NCI-H2029 treated with DMSO at 0.1 percent for 48 hours (cell line): Measurements from ENCODE around the gene LRRC45.

ENCODE experiments used
- DNase-seq: peaks from one replicate; lab custom pipeline; 2025; lab: John Stamatoyannopoulos, UW

LRRC45 gene

DNA sequence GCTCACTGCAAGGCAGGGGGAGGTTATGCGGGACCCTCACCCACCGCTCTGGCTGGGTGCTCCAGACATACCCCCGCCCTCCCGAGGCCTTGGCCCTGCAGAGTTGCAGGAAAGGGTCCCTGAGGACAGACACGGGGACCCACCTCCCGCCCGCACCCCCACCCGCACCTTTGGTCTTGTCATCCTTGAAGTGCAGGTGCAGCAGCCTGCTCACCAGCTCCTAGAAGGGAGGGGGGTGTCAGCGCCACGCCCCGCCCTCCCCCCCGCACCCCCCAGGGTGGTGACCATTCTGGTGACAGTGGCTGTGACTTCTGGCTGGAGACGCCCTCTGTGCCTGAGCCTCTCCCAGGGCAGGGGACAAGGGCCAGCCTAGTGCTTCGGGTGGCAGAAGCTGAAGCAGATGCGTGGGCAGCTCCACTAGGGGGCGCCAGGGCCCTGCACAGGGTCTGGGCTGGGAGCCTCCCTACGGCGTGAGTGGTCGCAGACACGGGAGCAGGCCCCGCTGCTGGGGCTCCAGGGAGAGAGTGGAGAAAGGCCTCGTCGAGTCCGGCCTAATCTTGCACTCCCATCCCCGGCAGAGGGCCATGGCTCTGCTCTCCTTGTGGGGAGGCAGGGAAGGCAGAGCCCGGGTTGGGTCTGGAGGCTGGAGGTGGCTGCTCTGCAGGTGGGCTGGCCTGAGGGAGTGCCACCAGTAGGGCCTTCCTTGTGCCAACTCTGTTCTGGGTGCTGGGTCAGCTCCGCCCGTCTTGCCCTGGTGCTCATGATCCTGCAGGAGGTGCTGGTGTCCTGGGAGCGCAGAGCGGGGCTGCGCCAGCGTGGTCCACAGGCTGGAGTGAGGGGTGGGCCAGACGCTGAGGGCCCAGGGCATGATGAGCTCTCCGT is 3.2 kb upstream of the LRRC45 start:
- DNase-seq, result no peak

DNA sequence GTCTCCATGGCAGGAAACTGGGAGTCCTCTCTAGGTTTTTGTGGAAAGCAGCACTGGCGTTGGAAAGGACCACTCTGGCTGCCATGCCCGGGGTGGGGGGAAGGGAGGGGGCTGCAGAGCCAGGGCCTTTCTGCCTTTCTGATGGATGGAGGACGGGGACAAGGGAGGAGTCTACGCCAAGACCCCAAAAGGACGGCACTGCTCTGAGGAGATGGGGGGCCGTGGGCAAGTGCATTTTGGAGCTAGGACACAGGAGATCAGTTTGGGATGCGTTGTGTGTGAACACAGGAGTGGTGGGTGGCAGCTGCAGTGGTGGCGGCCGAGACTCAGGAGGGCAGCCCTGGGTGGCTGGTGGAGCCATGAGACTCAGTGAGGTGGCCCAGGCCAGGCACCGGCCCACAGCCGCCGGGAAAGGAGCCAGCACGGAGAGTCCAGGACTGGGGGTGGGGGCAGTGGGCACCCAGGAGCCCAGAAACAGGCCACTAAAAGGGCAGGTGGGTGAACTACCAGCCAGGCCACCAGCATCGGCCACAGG is 2.5 kb upstream of the LRRC45 start:
- DNase-seq, result no peak

DNA sequence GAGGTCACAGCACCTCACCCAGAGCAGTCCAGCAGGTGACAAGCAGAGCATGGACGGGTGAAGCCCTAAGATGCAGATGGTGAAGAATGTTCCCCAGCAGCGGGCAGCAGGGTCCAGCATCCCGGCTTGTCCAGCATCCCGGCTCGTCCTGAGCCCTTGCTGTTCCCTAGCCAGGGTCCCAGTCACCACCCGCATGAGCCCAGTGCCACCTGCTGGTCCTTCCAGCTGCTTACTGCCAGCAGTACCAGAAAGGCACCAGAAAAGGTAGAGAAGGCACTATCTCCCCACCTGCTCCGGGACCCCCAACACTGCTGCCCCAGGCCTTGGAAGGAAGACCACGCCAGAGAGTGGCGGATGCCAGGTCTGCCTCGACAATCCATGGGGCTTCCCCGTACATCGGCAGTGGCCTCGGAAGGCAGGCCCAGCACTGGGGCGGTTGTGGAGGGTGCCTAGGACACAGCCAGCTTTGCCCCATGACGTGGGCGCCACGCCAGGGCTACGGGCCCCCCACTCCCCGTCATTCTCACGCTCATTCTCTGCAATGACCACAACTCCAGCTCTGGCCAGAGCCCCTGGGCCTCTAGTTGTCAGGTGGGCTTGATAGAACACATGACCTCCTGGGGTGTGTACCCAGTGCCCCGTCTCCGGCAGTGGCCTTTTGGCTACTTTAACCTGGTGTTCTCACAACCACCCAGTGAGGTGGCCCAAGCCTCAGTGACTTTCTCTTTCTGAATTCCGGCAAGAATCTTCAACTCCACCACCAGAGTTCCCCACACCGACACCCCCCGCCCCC is 1.8 kb upstream of the LRRC45 start:
- no peak for DNase-seq

DNA sequence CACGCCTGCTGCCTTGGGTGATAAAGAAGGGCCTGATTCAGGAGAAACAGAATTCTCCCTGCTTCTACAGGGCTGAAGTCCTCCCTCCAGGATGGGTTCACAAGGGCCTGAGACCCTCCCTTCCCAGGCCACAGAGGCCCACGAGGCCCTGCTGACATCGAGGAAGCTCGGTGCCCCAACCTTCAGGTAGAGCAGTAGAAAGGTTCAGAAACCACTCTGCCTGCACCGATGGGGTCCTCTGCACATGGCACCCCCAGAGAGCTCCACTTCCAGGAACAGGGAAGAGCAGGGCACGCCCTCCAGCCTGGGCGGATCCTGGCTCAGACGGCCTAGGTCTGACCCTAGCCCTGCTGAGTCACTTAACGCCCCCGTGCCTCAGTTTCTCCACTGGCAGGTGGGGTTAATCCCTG is 1.2 kb upstream of the LRRC45 start:
- no peak for DNase-seq

DNA sequence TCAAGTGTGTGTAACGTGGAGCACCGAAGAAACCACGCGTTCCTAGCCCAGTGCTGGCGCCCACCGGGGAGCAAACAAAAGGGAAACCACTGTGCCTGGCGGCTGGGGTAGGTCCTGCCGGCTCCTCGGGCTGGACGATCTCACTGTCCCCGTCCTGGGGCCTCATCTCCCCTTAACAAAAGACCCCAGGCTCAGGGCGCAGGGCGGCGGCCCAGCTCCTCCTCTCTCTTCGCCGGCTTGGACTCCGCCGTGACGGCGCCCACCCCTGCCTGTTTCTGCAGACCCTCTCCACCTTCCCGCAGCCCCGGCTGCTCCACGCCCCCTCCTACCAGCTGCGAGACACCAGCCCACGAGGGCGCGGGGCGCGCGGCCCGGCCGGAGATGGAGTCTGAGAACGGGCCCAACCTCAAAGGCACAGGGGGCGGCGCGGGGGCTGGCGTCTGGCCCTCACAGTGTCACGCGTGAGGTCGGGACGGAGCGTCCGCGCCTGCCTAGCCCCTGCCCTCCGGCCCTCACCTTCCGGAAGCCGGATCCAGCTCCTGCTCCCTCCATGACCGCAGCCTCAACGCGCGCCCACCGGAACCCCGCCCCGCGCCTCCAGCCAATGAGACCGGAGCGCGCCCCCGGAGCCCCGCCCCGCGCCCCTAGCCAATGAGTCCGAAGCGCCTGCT is 660 bp upstream of the LRRC45 start, which contains the start of gene CENPX:
Gene CENPX (minus strand): TSS at position 569 of the 671 bp plus-strand sequence. CDS start 17 bp downstream, at position 552.
- no peak for DNase-seq

DNA sequence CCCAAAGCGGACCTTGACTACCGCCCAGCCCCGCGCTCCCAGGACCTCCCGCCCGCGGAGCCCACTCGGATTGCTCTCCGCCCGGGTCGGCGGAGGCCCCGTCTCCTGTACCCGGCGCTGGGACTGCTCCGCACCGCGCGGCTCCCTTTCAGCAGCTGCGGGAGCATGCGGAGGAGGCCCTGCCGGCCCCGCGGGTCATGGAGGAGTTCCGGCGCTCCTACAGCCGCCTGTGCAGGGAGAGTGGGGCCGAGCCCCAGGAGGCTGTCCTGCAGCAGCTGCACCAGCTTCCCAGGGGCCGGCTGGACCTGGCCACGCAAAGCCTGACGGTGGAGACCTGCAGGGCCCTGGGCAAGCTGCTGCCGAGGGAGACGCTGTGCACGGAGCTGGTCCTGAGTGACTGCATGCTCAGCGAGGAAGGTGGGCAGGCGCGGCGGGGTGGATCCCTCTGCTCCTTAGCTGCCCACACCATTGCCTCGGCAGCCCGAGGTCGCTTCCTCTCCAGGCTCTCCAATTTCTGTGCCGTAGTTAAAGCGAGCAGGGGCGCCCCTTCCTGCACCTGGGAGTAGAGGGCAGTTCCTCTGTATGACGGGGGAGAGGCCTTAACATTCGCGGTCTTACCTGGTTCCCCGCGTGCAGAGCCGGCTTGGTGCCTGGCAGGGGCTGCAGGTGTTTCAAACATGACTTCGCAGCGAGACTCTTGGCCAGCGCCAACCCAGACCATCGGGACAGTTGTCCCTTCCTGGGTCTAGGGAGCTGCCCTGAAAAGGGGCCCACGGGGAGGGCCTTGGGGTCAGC is 539 bp downstream of the LRRC45 start:
- no peak for DNase-seq

DNA sequence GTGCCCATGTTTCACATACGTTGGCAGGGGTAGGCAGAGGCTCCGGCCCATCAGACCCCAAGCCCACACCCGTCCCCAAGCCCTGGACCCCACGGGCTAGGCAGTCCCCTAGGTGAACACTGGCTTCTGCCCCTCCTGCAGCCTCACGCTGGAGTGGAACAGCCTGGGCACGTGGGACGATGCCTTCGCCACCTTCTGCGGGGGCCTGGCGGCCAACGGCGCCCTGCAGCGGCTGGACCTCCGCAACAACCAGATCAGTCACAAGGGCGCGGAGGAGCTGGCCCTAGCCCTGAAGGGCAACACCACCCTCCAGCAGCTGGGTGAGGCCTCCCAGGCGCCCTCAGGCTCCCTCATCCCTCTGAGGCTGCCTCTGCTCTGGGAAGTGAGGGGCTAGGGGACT is 1.8 kb downstream of the LRRC45 start:
- no peak for DNase-seq

DNA sequence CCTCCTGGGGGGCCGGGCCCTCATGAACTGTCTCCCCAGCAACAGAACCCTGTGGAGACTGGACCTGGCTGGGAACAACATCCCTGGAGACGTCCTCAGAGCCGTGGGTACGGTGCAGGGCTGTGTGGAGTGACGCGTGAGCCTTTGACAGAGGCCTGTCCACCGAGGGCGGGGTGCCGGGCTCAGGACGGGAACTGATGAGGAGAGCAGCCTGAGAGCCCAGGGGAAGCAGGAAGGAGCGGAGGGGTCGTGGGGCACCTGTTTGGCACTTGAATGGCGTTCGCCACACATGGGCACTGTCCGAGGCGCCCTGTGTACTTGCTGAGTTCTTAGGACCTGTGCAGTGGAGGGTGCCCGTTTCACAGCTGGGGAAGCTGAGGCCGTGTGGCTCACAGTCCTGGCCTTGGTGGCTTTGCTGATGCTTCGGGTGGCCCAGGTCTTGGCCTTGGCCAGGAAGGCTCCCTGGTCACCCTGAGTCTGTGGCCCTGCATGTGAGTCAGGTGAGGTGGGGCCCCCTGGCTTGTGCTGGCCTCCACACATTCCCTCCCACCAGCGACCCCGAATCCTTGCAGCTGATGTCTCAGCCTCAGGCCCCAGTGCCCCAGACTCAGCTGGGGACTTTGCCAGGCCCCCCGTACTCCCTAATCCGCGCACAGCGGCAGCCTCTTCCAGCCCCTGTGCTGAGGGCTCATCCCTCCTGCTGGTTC is 2.4 kb downstream of the LRRC45 start:
- no peak for DNase-seq

DNA sequence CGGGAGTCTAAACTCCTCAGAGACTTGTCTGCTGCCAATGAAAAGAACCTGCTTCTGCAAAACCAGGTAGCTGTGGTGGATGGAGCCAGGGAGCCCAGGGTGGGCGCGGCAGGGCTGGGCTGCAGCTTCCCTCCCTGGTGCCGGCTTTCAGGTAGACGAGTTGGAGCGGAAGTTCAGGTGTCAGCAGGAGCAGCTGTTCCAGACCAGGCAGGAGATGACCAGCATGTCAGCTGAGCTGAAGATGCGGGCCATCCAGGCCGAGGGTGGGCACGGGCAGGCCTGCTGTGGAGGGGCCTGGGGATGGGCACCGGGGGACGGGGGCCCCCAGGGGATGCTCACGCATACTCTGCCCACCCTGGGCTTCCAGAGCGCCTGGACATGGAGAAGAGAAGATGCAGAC is 5.1 kb downstream of the LRRC45 start:
- DNase-seq, result no peak

DNA sequence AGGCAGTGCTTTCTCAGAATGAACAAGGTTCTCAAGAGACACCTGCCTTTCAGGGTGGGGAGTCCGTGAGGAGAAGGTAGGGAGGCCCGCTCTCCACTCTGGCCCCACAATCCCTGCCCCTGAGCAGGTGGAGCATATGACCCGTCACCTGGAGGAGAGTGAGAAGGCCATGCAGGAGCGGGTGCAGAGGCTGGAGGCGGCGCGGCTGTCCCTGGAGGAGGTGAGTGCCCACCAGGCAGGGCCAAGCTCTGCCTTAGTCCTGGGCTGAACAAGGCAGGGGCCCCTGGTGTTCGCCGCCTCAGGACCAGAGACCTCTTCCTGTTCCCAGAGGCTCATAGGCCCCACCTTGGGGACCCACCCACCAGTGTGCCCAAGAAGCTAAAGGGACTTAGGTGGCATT is 5.9 kb downstream of the LRRC45 start:
- DNase-seq, result no peak

DNA sequence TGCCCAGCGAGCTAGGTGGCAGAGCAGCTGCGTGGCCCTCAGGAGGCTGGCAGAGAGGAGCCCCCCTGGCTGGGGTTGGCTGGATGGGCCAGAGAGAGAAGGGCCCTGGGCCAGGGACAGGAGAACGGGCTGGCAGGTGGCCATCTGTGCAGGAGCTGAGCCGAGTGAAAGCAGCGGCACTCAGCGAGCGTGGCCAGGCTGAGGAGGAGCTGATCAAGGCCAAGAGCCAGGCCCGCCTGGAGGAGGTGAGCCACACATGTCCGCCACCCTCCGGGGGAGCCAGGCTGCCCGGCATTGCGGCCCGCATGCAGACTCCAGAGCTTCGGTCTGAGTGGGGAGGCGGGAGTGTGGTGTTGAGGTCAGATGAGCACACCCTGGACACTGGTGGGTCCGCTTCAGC is 6.3 kb downstream of the LRRC45 start:
- no peak for DNase-seq

DNA sequence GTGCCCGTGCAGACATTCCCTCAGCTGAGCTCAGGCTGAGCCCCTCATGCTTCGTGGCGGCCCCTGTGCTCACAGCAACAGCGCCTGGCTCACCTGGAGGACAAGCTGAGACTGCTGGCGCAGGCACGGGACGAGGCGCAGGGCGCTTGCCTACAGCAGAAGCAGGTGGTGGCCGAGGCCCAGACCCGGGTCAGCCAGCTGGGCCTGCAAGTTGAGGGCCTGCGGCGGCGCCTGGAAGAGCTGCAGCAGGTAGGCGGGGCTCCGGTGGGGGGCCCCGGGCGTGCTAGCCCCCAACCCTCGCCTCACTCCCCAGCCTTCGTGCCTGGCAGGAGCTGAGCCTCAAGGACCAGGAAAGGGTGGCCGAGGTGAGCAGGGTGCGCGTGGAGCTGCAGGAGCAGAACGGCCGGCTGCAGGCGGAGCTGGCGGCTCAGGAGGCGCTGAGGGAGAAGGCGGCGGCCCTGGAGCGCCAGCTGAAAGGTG is 6.9 kb downstream of the LRRC45 start:
- DNase-seq, result no peak

DNA sequence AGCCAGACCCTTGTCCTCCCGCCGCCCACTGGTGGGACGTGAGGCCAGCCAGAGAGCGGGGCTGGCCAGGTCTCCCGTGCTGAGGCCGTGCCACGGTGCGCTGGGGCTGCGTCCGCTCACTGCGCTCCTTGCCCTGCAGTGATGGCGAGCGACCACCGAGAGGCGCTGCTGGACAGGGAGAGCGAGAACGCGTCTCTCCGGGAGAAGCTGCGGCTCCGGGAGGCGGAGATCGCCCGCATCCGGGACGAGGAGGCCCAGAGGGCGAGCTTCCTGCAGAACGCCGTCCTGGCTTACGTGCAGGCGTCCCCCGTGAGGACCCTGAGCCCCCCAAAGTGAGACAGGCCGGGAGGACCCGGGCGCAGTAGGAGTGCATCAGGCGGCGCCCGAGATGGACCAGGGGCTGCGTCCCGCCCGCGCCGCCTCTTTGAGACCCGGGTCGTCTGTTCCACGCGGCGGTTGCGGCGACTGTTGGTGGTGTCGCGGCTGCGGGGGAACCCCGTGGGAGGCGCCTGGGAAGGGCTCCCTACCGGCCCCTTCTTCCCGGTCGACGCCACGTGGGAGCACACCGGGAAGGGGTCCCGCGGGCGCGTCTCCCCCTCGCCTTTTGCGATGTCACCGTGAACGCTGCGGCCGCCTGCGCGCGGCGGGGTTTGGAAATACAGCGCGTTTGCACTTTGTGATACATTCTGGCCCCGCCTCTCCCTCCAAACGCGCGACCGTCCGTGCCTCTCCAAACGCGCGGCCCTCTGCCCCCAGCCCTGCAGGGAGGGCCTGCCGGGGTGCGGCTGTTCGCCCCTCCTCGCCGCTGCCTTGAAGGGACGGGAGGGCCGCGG is 7.6 kb downstream of the LRRC45 start:
- peak; percentile 9 for DNase-seq

DNA sequence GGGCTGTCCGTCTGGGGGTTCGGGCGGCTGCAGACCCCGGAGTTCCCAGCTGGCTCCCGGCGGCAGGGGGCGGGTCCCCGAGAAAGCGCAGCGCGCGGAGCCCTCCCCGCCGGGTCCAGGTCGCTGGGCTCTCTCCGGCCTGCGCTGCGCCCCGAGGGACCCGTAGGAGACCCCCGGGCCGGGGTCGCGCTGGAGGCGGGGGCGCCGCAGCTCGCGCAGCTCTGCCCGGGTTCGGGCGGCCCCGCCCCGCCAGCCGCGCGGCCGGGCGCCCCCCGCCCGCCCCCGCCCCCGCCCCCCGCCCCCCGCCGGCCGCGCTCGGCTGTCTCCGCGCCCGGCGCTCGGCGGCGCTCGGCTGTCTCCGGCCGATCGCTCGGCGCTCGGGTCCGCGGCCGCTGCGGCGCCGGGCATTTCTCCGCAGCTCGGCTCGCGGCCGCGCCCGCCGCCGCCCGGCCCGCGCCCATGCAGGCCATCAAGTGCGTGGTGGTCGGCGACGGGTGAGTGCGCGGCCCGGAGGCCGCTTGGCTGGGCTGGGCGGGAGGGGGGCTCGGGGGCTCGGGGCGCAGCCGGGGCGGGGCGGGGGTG is 8.3 kb downstream of the LRRC45 start, which contains the start of gene RAC3:
Gene RAC3 (plus strand): TSS at position 376 of the 582 bp plus-strand sequence. CDS start 84 bp downstream, at position 460.
- no peak for DNase-seq

DNA sequence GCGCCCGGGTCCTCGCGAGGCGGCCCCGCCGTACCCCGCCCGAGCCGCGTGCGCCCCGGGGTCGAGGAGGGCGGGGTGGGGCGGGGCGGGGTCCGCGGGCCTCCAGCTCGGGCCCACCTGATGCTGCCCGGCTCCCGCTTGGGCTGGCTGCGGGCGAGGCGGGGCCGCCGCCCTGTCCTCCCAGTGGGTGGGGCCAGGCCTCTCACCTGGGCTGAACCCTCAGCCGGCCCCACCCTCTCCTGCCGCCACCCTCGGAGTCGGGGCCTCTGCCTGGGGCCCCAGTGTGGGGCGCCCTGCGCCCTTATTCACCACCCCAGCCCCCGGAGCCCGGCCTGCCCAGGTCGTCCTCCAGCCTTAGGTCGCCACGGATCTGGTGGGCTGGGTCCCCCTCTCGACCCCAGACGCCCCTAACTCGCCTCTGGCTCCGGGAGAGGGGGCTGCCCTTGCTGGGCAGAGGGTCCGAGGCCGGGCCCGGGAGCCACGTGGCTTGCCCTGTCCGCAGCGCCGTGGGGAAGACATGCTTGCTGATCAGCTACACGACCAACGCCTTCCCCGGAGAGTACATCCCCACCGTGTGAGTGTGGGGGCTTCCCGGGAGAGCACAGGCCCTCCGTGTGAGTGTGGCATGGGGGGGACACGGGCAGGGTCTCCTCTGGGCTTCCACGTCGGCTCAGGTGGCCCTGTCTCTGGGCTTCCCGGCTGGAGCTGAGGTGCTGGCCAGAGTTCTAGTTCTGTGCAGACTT is 9.0 kb downstream of the LRRC45 start:
- DNase-seq, result no peak

DNA sequence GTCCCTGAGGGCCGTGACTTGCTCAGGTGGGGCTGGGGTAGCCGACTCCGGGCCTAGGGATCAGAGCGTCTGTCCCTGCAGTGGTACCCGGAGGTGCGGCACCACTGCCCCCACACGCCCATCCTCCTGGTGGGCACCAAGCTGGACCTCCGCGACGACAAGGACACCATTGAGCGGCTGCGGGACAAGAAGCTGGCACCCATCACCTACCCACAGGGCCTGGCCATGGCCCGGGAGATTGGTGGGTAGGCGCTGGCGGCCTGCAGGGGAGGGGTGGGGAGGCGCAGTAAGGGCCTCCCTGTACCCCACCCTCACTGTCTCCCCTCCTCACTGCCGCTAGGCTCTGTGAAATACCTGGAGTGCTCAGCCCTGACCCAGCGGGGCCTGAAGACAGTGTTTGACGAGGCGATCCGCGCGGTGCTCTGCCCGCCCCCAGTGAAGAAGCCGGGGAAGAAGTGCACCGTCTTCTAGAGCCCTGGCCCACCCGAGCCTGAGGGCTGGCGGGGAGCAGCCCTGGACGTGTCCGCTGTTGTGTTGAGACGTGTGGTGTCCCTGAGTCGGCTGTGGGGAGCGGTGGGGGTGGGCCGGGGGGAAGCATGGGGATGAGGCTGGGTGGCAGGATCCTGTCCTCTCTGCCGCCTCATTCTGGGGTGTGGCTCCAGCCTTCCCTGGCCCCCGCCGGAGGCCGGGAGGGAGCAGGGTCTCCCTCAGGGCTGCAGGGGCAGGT is 10.4 kb downstream of the LRRC45 start:
- DNase-seq, result no peak

DNA sequence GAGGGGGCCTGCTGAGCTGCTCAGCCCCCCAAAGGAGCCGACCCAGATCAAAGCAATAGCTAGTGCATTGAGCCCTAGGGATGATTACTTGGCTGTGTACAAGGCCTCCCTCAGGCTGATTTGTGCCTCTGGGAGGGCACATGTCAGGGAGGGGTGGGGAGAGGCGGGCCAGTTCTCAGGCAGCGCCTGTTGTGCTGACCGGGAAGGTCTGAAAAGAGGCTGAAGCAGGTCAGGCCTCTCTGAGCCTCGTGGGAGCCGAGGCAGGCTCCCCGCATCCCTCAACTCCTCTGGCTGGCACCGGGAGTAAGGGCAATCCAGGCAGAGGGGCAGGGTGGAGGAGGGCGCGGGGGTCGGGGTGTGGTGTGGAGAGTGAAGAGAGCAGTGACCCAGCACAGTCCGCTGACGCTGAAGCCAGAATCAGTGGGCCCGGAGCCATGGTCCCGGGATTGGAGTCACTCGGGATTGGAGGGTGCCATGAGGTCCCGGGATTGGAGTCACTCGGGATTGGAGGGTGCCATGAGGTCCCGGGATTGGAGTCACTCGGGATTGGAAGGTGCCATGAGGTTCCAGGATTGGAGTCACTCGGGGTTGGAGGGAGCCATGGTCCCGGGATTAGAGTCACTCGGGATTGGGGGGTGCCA is 11.4 kb downstream of the LRRC45 start:
- no peak for DNase-seq
